HAP-1 (cell line): ENCODE measurements around the gene SLC66A1.
"Not testable (repeated sequence)": the region's sequence is repeated elsewhere in the genome, so short reads cannot be mapped to it uniquely, and the experiment has no call there.

Source experiments
- DNase-seq, 2 experiments: peaks; one replicate each; pipeline ENCODE4 v3.0.0-alpha.2; 2016 to 2020; ENCODE audit warnings: low spot score in 2 of 2
- H3K27me3 ChIP-seq: fragments of 250-450 bp; sonication (Bioruptor Pico); 2 replicates; pipeline ENCODE4 v1.5.1; 2020; ENCODE audit warnings: low read depth, mild to moderate bottlenecking, moderate library complexity
- H3K36me3 ChIP-seq: fragments of 250-450 bp; sonication (Bioruptor Pico); replicated peaks from 2 replicates; pipeline ENCODE4 v1.5.1; 2020; ENCODE audit warnings: mild to moderate bottlenecking
- H3K4me1 ChIP-seq: fragments of 250-450 bp; sonication (Bioruptor Pico); 2 replicates; pipeline ENCODE4 v1.5.1; 2020; ENCODE audit warnings: mild to moderate bottlenecking
- H3K4me3 ChIP-seq: fragments of 250-450 bp; sonication (Bioruptor Pico); 2 replicates; pipeline ENCODE4 v1.5.1; 2020; ENCODE audit warnings: mild to moderate bottlenecking, moderate library complexity
- H3K9me3 ChIP-seq: fragments of 250-450 bp; sonication (Bioruptor Pico); 2 replicates; pipeline ENCODE4 v1.5.1; 2020; ENCODE audit warnings: mild to moderate bottlenecking, moderate library complexity
- in situ Hi-C: fragments of 300-500 bp; cut with MboI; formaldehyde crosslinking; loops from 3 replicates; pipeline ENCODE4 v1.14.3; 2020; ENCODE audit warnings: low sequenced_read_pairs, inconsistent platforms, mixed read lengths

The SLC66A1 gene

GRCh38 chr1:19285807-19286206, 26.3 kb upstream of the SLC66A1 start:
- H3K9me3 ChIP-seq, H3K27me3 ChIP-seq, in situ Hi-C loops, H3K4me1 ChIP-seq, DNase-seq, H3K36me3 ChIP-seq, H3K4me3 ChIP-seq: not testable (repeated sequence)

- H3K4me3 ChIP-seq: no peak overlapping the region
- no peaks in the 10 kb centered on the region for H3K9me3 ChIP-seq
- no peak for DNase-seq
- H3K36me3 ChIP-seq: no peaks in the 10 kb centered on the region
- no peaks in the 10 kb centered on the region for H3K4me1 ChIP-seq
- no peaks in the 10 kb centered on the region for H3K27me3 ChIP-seq
- in situ Hi-C loops: no loop called here
These were observed 24.5 kb upstream of the SLC66A1 start for GRCh38 chr1:19287436-19288185.

GRCh38 chr1:19288324-19289241, 23.5 kb upstream of the SLC66A1 start, which contains the start of gene AKR7A3:
Gene AKR7A3 (minus strand): TSS chr1:19288770. CDS start chr1:19288709, 61 bp downstream.
- H3K9me3 ChIP-seq, H3K4me1 ChIP-seq, in situ Hi-C loops, H3K4me3 ChIP-seq, H3K36me3 ChIP-seq, DNase-seq, H3K27me3 ChIP-seq: not testable (repeated sequence)

GRCh38 chr1:19289244-19289643, 22.9 kb upstream of the SLC66A1 start:
- Histone ChIP-seq H3K36me3 (no peaks in the 10 kb centered on the region), H3K27me3 (no peaks in the 10 kb centered on the region), H3K9me3 (0 out of 2 replicates have a peak, but pooled peaks cover under 1% of the 10 kb centered on the region), H3K4me3 (no peak overlapping the region), H3K4me1 (no peaks in the 10 kb centered on the region)
- in situ Hi-C loops: no loop called here
- no peak for DNase-seq

- Histone ChIP-seq H3K9me3 (0 out of 2 replicates have a peak, but pooled peaks cover 6% of the 10 kb centered on the region), H3K4me1 (no peaks in the 10 kb centered on the region), H3K36me3 (no peaks in the 10 kb centered on the region; the same call in 1 of the 2 replicates), H3K4me3 (no peak overlapping the region), H3K27me3 (no peaks in the 10 kb centered on the region)
- no peak for DNase-seq
- in situ Hi-C loops: no loop called here
These were observed 17.5 kb upstream of the SLC66A1 start for GRCh38 chr1:19294638-19295037.

- H3K9me3 ChIP-seq: no peaks in the 10 kb centered on the region
- H3K4me3 ChIP-seq: no peak overlapping the region
- in situ Hi-C loops: no loop called here
- H3K4me1 ChIP-seq: no peaks in the 10 kb centered on the region
- no peak for DNase-seq
- peaks cover 22% of the 10 kb centered on the region for H3K36me3 ChIP-seq
- no peaks in the 10 kb centered on the region for H3K27me3 ChIP-seq
These were observed 11.9 kb upstream of the SLC66A1 start for GRCh38 chr1:19300211-19300610.

- H3K27me3 ChIP-seq, DNase-seq, H3K4me3 ChIP-seq, H3K4me1 ChIP-seq, H3K9me3 ChIP-seq, in situ Hi-C loops: not testable (repeated sequence)
- peaks cover 51% of the 10 kb centered on the region for H3K36me3 ChIP-seq
These were observed 8.0 kb upstream of the SLC66A1 start for GRCh38 chr1:19304081-19304480.

- in situ Hi-C loops: no loop called here
- no peak for DNase-seq
- Histone ChIP-seq H3K9me3 (no peaks in the 10 kb centered on the region), H3K4me1 (peaks cover 3% of the 10 kb centered on the region), H3K36me3 (peaks cover 54% of the 10 kb centered on the region), H3K4me3 (no peak overlapping the region), H3K27me3 (no peaks in the 10 kb centered on the region)
These were observed 6.2 kb upstream of the SLC66A1 start for GRCh38 chr1:19305880-19306279.

GRCh38 chr1:19306941-19307340, 5.2 kb upstream of the SLC66A1 start:
- in situ Hi-C loops: no loop called here
- no peak for DNase-seq
- peaks cover 4% of the 10 kb centered on the region for H3K4me1 ChIP-seq
- no peak overlapping the region for H3K4me3 ChIP-seq
- H3K27me3 ChIP-seq: no peaks in the 10 kb centered on the region
- no peaks in the 10 kb centered on the region for H3K9me3 ChIP-seq
- peaks cover 54% of the 10 kb centered on the region for H3K36me3 ChIP-seq

- in situ Hi-C loops: no loop called here
- peaks cover 48% of the 10 kb centered on the region for H3K36me3 ChIP-seq
- H3K9me3 ChIP-seq: no peaks in the 10 kb centered on the region
- H3K4me1 ChIP-seq: peaks cover 5% of the 10 kb centered on the region
- no peak for DNase-seq
- no peaks in the 10 kb centered on the region for H3K27me3 ChIP-seq
- no peak overlapping the region for H3K4me3 ChIP-seq
These were observed 4.2 kb upstream of the SLC66A1 start for GRCh38 chr1:19307794-19308508.

GRCh38 chr1:19308509-19308907, 3.6 kb upstream of the SLC66A1 start:
- Histone ChIP-seq H3K4me1 (peaks cover 5% of the 10 kb centered on the region), H3K9me3 (no peaks in the 10 kb centered on the region), H3K27me3 (no peaks in the 10 kb centered on the region), H3K36me3 (peaks cover 43% of the 10 kb centered on the region), H3K4me3 (no peak overlapping the region)
- in situ Hi-C loops: no loop called here
- no peak for DNase-seq

- no peak overlapping the region for H3K4me3 ChIP-seq
- H3K27me3 ChIP-seq: no peaks in the 10 kb centered on the region
- no peaks in the 10 kb centered on the region for H3K9me3 ChIP-seq
- peaks cover 5% of the 10 kb centered on the region for H3K4me1 ChIP-seq
- in situ Hi-C loops: no loop called here
- peaks cover 36% of the 10 kb centered on the region for H3K36me3 ChIP-seq
- DNase-seq: no peak
These were observed 2.9 kb upstream of the SLC66A1 start for GRCh38 chr1:19309123-19309813.

GRCh38 chr1:19310061-19310460, 2.1 kb upstream of the SLC66A1 start:
- no peak overlapping the region for H3K4me3 ChIP-seq
- in situ Hi-C loops: no loop called here

More at GRCh38 chr1:19310061-19310460, 2.1 kb upstream of the SLC66A1 start:
- Histone ChIP-seq H3K36me3 (peaks cover 34% of the 10 kb centered on the region), H3K27me3 (no peaks in the 10 kb centered on the region), H3K4me1 (peaks cover 5% of the 10 kb centered on the region), H3K9me3 (no peaks in the 10 kb centered on the region)
- no peak for DNase-seq
